Activated naive CD8-positive, alpha-beta T cell treated with anti-CD3 and anti-CD28 coated beads, Interleukin-2, amount 50 U/mL, for 16 hours (primary cell): ENCODE results near the gene TACR2.
"Not testable (repeated sequence)": the region's sequence is repeated elsewhere in the genome, so short reads cannot be mapped to it uniquely, and the experiment has no call there.

Source experiments
- DNase-seq: peaks from one replicate; pipeline ENCODE4 v3.0.0-alpha.2; 2020; ENCODE audit warnings: low read depth, low spot score

The TACR2 gene

DNA sequence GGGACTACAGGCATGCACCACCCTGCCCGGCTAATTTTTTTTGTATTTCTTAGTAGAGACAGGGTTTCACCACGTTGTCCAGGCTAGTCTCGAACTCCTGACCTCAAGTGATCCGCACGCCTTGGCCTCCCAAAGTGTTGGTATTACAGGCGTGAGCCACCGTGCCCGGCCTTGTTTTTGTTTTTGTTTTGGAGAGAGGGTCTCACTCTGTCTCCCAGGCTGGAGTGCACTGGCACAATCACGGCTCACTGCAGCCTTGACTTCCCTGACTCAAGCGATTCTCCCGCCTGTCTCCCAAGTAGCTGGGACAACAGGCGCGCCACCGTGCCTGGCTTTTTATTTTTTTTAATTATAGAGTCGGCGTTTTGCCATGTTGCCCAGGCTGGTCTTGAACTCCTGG, 33.7 kb upstream of the TACR2 start:
- DNase-seq: not testable (repeated sequence)

- DNase-seq: no peak
These were observed 33.1 kb upstream of the TACR2 start for GRCh38 chr10:69449841-69450240.

GRCh38 chr10:69446650-69447151, 30.0 kb upstream of the TACR2 start:
- no peak for DNase-seq

DNA sequence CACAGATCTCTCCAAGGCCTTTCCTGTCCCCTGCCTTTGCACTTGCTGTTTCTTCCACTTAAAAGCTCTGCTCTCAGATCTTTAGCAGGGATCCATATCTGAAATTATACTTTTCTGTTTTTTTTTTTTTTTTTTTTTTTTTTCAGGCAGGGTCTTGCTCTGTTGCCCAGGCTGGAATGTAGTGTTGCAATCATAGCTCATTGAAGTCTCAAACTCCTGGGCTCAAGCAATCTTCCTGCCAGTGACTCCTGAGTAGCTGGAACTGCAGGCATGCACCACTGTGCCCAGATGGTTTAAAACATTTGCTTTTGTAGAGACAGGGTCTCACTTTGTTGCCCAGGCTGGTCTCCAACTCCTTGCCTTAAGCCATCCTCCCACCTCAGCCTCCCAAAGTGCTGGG, 29.5 kb upstream of the TACR2 start:
- no peak for DNase-seq

GRCh38 chr10:69445041-69445440, 28.3 kb upstream of the TACR2 start:
- no peak for DNase-seq

DNA sequence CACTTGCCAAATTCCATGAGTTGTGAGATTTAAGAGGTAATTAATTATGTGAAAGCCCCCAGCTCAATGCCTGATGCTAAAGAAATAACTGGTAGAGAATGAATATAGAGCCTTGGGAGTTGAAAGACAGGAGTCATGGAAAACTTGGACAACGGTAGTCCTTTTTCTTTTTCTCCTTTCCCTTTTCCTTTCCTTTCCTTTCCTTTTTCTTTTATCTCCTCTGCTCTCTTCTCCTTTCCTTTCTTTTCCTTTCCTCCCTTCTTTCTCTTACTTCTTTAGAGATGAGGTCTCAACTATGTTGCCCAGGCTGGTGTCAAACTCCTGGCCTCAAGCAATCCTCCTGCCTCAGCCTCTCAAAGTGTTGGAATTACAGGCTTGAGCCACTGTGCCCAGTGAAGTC, 26.6 kb upstream of the TACR2 start:
- DNase-seq: no peak

- no peak for DNase-seq
These were observed 23.2 kb upstream of the TACR2 start for GRCh38 chr10:69439813-69440506.

DNA sequence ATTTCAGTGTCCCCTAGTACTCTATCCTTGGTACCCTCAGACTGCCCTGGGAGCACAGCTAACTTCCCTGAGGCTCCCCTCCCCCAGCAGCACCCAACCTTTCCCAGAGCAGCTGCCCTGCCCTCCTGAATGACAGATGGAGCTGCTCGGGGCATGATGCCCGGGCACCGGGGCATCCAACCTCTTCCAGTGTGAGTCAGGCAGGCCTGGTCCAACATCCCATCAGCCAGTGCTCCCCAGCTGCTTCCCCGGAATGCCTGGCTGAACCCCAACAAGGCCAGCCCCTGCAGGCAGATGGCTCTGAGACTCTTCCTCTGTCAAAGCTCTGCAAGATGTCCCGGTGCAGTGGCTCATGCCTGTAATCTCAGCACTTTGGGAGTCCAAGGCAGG, 22.6 kb upstream of the TACR2 start:
- no peak for DNase-seq

DNA sequence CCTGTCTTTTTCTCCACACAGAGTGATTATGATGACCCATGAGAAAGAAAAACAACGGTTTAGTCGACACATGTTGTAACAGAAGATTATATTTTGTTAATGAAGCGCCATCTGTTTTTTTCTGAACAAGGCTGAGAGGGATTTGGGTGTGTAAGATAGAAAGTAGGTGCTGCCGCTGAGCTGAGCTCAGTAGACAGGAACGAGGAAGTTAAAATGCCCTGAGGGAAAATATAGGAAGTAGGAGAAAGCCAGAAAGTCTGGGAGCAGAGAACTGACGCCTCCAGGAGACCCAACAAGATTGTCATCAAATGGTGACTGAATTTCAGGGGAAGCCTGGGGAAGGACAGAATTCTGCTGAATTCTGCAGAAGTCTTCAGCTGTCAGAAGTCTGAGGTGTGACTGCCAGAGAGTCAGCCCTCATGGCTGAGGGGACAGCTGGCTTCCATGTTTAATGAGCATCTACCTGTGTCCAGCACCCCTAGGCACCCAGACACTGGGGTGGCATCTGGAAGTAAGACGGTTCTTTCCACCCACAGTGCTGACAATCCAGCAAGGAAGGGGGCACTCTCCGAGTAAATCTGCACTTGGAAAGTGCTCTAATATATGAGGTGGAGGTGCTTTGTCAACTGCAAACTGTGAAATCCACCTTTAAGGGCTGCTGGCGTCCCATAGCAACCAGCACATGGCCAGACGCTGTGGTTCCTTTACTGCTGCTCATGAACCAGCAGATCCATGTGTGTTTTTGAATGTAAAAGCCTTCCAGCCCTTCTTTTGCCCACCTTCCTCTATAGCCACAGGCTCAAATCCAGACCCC, 22.0 kb upstream of the TACR2 start:
- DNase-seq: no peak

- DNase-seq: no peak
These were observed 20.9 kb upstream of the TACR2 start for GRCh38 chr10:69437321-69438259.

- no peak for DNase-seq
These were observed 19.3 kb upstream of the TACR2 start for GRCh38 chr10:69435966-69436520.

- no peak for DNase-seq
These were observed 18.2 kb upstream of the TACR2 start for GRCh38 chr10:69434926-69435325.

GRCh38 chr10:69434169-69434568, 17.5 kb upstream of the TACR2 start:
- no peak for DNase-seq

GRCh38 chr10:69428165-69428564, 11.4 kb upstream of the TACR2 start:
- DNase-seq: no peak

DNA sequence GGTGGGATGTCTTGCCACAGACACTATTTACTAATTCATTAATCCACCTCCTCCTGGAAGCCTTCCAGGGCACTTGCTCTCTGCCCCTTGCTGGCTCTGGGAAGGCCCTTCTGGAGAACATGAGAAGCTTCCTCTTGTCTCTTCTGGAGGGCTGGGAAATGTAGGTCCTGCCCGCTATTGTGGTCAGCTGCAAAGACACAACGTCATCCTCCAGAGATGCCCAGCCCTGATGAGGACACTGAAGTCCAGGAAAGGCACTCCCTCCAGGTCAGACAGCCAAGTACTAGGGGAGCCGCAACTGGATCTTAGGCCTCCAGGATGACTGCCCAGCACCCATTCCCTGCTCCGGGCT, 9.6 kb upstream of the TACR2 start:
- DNase-seq: no peak

DNA sequence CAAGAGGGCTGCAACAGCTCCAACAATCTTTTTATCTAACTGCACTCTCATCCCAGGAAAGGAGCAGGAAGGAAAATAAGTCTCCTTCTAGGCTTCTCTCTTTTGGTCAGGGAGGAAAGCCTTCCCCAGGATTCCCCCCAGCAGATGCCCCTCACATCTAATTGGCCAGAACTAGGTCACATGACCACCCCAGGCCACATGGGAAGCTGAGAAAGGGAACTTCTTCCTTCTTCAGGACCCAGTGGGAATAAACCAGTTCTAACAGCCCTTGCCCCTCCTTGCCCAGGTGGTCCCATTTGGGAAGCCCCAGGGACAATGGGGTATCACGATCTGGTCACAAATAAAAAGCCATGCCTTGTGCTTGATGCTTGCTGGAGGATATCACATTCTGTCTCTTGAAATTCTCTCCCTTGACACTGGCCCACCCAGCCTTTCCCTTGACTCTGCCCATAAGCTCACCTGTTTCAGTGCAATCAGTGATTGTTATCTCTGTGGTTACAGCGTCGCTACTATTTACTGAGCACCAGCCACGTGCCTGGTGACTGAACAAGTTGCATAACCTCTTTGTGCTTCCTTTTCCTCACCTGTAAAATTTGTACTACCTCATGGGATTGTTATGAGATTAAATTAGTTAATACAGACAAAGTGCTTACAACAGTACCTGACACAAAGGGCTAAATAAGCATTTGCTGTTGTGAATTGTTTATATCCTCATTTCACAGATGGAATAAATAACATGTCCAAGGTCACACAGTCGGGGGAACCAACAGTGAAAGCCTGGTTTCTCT, 9.0 kb upstream of the TACR2 start:
- DNase-seq: no peak

GRCh38 chr10:69425041-69425440, 8.3 kb upstream of the TACR2 start:
- DNase-seq: no peak

- DNase-seq: no peak
These were observed 6.0 kb upstream of the TACR2 start for GRCh38 chr10:69422676-69423075.

DNA sequence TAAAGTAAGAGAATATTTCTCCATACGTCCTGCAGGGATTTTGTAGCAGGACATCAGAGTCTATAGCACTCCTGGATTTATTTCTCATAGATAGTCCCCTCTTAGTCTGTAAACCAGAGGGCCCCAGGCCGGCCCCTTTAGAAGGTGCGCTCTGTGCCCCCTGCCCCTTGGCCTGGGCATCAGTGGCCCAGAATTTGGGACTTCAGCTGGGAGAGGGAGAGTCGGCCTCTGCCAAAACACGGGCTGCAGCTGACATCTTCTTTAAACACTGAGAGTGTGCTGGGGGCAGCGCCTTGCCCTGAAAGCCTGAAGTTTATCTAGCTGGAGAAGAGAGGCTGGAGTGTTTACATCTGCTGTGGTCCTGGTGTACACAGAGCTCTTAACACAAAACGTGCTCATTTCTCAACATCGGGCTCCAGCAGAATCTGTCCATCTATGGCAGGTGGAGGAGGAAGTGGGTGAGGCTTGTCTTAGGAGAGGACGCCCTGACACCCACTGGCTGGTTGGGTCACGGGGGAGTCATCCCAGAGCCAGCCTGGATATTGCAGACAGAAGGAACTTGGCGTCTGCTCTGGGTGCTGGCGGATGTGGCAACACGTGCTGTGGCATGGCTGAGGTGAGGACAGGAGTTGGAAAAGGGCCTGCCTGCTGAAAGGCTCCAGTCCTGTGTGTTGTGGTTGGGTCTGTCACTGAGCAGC, 5.0 kb upstream of the TACR2 start:
- no peak for DNase-seq

- no peak for DNase-seq
These were observed 3.0 kb upstream of the TACR2 start for GRCh38 chr10:69419744-69420126.
